HFFc6 (cell line): Measurements from ENCODE around the gene FARS2. TPM values are rescaled to one million over a fixed set of nuclear protein-coding genes. Genes with fewer than 3 reads are reported as not detected.

Experiments
- DNase-seq: peaks from one replicate; pipeline ENCODE4 v3.0.0-alpha.2; 2018
- H3K27ac Mint-ChIP-seq: 2 replicates; pipeline ENCODE4 v1.8.0; 2020; ENCODE audit warnings: mild to moderate bottlenecking, mixed read lengths
- H3K27me3 Mint-ChIP-seq: 2 replicates; pipeline ENCODE4 v1.8.0; 2021; ENCODE audit warnings: mild to moderate bottlenecking, moderate library complexity, mixed read lengths; ENCODE audit not compliant: insufficient read depth
- H3K36me3 Mint-ChIP-seq: 2 replicates; pipeline ENCODE4 v1.8.0; 2021; ENCODE audit warnings: low read depth, mixed read lengths
- H3K4me1 Mint-ChIP-seq: 2 replicates; pipeline ENCODE4 v1.8.0; 2020; ENCODE audit warnings: low read depth, mixed read lengths
- H3K4me3 Mint-ChIP-seq: 2 replicates; pipeline ENCODE4 v1.8.0; 2020; ENCODE audit warnings: mild to moderate bottlenecking, moderate library complexity, mixed read lengths
- H3K9me3 Mint-ChIP-seq: 2 replicates; pipeline ENCODE4 v1.8.0; 2020; ENCODE audit warnings: mild to moderate bottlenecking, mixed read lengths
- total RNA-seq, 6 experiments: library from RNA; stranded (reverse); fragmentation: NEBNext Ultra II Directional; extraction: Animal tissue kit (Norgen Biotek cat#: 25700); gene quantifications; 2 replicates in 1 of 6; 3 replicates in 5 of 6; pipeline ENCODE4 v1.2.3, GENCODE V29; 2021
- TF ChIP-seq, protein P1 (sequence below): fragments of 200-600 bp; sonication (generic); IDR thresholded peaks from 2 replicates; pipeline ENCODE4 v1.5.0; 2021; ENCODE audit warnings: antibody characterized with exemption, mild to moderate bottlenecking

FARS2 gene
- total RNA-seq, 6 experiments from 2014 or later = 11.5 to 16.4 (median 13.1) TPM

DNA sequence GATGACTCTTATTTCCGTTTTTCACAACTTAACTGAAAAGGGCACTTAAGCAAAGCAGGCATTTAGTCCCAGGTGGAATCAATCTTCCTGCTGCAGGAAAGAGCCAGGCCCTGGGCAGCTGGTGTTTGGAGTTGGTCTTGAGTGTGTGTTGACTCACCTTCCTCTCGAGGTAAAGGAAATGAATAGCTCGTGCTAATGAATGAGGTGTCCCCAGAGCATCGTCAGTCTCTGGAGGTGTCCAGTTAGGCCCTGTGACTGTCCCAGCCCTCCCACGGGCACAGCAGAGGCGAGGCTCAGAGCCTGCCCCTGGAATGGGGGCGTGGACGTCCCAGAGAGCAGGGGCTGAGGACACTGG, 467.7 kb downstream of the FARS2 start:
- peak; percentile 41 for DNase-seq
- H3K27ac Mint-ChIP-seq = peak overlapping the region; percentile 51; the same call in 1 of the 2 replicates

DNA sequence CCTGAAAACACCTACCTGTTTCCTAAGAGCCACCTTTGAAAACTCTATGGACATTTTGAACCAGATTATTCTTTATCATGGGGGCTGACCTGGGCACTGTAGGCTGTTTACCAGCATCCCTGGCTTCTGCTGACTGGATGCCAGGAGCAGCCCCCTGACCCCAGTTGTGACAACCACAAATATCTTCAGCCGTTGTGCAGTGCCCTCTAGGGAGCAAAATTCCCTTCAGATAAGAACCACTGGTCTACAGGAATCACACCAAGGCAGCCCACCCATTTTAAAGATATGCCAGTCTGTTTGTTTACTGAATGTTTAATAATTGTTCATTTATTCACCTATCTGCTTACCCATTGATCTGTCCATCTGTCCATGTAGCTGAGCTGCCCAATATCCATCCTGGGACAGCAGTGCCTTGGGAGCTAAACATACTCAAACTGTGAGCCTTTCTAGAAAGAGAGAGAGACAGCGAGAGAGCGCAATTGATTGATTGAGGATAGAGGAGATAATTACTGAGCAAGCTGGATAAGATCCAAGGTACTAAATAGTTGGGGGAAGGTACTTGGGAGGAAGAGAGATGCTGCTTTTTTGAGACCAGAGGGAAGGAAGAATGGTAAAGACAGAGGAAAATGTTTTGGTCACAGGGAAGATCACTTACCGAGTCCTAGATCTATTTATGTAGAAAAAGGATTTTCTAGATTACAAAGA, 468.7 kb downstream of the FARS2 start:
- H3K9me3 Mint-ChIP-seq = no peaks in the 10 kb centered on the region
- no peak overlapping the region for H3K4me3 Mint-ChIP-seq
- no peak overlapping the region for H3K27ac Mint-ChIP-seq
- TF ChIP-seq, protein P1, sequence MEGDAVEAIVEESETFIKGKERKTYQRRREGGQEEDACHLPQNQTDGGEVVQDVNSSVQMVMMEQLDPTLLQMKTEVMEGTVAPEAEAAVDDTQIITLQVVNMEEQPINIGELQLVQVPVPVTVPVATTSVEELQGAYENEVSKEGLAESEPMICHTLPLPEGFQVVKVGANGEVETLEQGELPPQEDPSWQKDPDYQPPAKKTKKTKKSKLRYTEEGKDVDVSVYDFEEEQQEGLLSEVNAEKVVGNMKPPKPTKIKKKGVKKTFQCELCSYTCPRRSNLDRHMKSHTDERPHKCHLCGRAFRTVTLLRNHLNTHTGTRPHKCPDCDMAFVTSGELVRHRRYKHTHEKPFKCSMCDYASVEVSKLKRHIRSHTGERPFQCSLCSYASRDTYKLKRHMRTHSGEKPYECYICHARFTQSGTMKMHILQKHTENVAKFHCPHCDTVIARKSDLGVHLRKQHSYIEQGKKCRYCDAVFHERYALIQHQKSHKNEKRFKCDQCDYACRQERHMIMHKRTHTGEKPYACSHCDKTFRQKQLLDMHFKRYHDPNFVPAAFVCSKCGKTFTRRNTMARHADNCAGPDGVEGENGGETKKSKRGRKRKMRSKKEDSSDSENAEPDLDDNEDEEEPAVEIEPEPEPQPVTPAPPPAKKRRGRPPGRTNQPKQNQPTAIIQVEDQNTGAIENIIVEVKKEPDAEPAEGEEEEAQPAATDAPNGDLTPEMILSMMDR = no peak
- H3K4me1 Mint-ChIP-seq = peaks cover 22% of the 10 kb centered on the region
- no peaks in the 10 kb centered on the region for H3K27me3 Mint-ChIP-seq
- DNase-seq = no peak
- H3K36me3 Mint-ChIP-seq = no peaks in the 10 kb centered on the region

More for the DNA sequence above, 467.7 kb downstream of the FARS2 start:
- Mint-ChIP-seq H3K4me3 (no peak overlapping the region), H3K27me3 (peaks cover under 1% of the 10 kb centered on the region; the same call in 1 of the 2 replicates), H3K36me3 (no peaks in the 10 kb centered on the region), H3K4me1 (peaks cover 22% of the 10 kb centered on the region), H3K9me3 (no peaks in the 10 kb centered on the region)
- TF ChIP-seq, protein P1 = no peak

DNA sequence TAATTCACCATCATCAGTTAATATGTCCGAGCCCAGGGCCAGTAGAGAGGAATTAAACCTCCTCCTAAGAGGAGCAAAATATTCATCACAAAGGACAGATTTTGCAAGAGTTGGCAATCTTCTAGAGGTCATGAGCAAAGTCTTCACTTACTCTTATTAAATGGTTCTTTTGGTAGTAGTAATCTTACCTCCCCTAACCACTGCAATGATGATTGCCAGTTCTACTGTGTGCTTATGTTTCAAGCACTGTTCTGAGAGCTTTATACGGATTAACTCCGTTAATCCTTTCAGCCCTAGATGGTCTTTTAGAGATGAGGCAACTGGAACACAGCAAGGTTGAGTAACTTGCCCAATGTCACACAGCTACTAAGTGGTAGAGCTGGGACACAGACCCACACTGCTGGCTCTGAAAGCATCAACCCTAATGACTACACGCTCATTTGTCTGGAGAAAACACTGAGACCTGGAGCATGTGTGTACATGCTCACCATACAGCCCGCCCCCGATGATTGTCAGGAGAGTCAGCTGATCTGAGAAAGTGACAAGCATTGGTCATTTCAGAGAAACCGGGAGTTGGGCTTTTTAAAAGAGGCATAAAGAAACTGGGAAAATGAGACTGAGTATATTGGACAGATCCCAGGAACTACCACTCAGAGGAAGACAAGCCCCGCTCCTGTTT, 469.4 kb downstream of the FARS2 start:
- TF ChIP-seq, protein P1 = no peak
- DNase-seq = no peak
- no peak overlapping the region for H3K4me3 Mint-ChIP-seq
- peaks cover 22% of the 10 kb centered on the region for H3K4me1 Mint-ChIP-seq
- H3K27ac Mint-ChIP-seq = no peak overlapping the region
- H3K27me3 Mint-ChIP-seq = no peaks in the 10 kb centered on the region; the same call in 1 of the 2 replicates
- H3K36me3 Mint-ChIP-seq = no peaks in the 10 kb centered on the region
- no peaks in the 10 kb centered on the region for H3K9me3 Mint-ChIP-seq

DNA sequence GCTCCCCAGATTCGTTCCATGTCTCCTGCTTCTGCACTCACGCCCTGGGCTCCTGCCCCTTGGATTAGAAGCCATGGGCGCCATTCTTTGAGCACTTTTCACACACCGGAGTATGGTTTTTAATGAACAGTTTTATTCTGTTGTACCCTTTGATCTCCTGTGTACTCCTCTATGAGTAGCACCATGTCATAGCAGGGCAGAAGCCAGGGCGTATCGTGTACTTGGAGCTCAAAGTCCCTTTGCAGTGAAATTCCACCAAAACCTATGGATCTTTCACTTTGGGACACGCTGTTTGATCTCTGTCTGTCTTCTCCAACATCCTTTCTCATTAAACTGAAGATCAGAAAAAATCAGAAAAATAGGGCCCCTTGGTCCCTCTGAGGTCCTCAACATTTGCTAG, 470.1 kb downstream of the FARS2 start:
- Mint-ChIP-seq H3K36me3 (no peaks in the 10 kb centered on the region), H3K4me1 (peaks cover 22% of the 10 kb centered on the region), H3K27me3 (no peaks in the 10 kb centered on the region; the same call in 1 of the 2 replicates), H3K27ac (no peak overlapping the region), H3K9me3 (no peaks in the 10 kb centered on the region), H3K4me3 (no peak overlapping the region)
- no peak for DNase-seq
- TF ChIP-seq, protein P1 = no peak

DNA sequence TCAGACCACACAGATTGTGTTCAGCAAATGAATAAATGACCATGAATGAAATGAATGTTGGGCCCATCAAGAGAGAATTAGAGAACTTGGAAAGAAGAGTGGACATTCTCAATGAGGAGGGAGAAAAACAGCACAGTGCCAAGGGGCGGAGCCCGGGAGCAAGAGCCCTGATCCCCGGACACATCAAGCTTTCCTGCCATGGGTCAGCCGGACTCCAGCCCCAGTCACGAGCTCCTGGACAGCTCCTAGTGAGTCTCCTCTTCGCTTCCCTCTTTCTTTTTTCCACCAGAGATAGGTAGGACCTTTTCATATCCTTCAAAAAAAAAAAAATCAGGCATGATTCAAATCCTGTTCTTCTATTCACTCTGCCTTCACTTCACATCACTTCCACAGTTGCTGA, 471.2 kb downstream of the FARS2 start:
- no peak overlapping the region for H3K27ac Mint-ChIP-seq
- no peaks in the 10 kb centered on the region for H3K9me3 Mint-ChIP-seq
- no peak overlapping the region for H3K4me3 Mint-ChIP-seq
- TF ChIP-seq, protein P1 = no peak
- no peak for DNase-seq
- H3K4me1 Mint-ChIP-seq = peaks cover 22% of the 10 kb centered on the region
- H3K27me3 Mint-ChIP-seq = no peaks in the 10 kb centered on the region; the same call in 1 of the 2 replicates
- H3K36me3 Mint-ChIP-seq = no peaks in the 10 kb centered on the region
